ENCODE measurements around the gene CHRNA3.

Gene CHRNA3

GRCh38 chr15:78642331-78642730 lies 21.5 kb upstream of the CHRNA3 start:
- DNase-seq (ENCODE audit: low spot score in 2 of 2) (no peak), ATAC-seq (ENCODE audit: low read depth) (no peak)
- Mint-ChIP-seq H3K36me3 (no peaks in the 10 kb centered on the region), H3K27ac (no peak overlapping the region), H3K4me1 (peaks cover 4% of the 10 kb centered on the region), H3K27me3 (peaks cover 7% of the 10 kb centered on the region), H3K4me3 (no peak overlapping the region), H3K9me3 (peaks cover 1% of the 10 kb centered on the region)

GRCh38 chr15:78641749-78642275 lies 21.0 kb upstream of the CHRNA3 start:
- H3K27me3 Mint-ChIP-seq, result peaks cover 10% of the 10 kb centered on the region
- no peaks in the 10 kb centered on the region for H3K36me3 Mint-ChIP-seq
- no peak for ATAC-seq (ENCODE audit: low read depth)
- DNase-seq (ENCODE audit: low spot score in 2 of 2), result no peak
- no peak overlapping the region for H3K27ac Mint-ChIP-seq
- H3K4me3 Mint-ChIP-seq, result peak overlapping the region; percentile 83
- peaks cover 1% of the 10 kb centered on the region for H3K9me3 Mint-ChIP-seq
- H3K4me1 Mint-ChIP-seq, result peaks cover 4% of the 10 kb centered on the region

- ATAC-seq (ENCODE audit: low read depth) (peak; percentile 58), DNase-seq (ENCODE audit: low spot score in 2 of 2) (no peak)
- peak within 1 kb of the TSS; percentile 83 for H3K4me3 Mint-ChIP-seq
- H3K4me1 Mint-ChIP-seq, result peaks cover 4% of the 10 kb centered on the region
- peaks cover 1% of the 10 kb centered on the region for H3K9me3 Mint-ChIP-seq
- H3K36me3 Mint-ChIP-seq, result no peaks in the 10 kb centered on the region
- H3K27me3 Mint-ChIP-seq, result peaks cover 10% of the 10 kb centered on the region
- no peak within 1 kb of the TSS for H3K27ac Mint-ChIP-seq
Measured at GRCh38 chr15:78641102-78641748, 20.4 kb upstream of the CHRNA3 start, which contains the start of gene CHRNB4. CHRNB4 (minus strand) TSS chr15:78641210; CDS start chr15:78641133, 77 bp downstream.

GRCh38 chr15:78640527-78641101 lies 19.8 kb upstream of the CHRNA3 start:
- DNase-seq (ENCODE audit: low spot score in 2 of 2) (no peak), ATAC-seq (ENCODE audit: low read depth) (peak; percentile 24)
- H3K4me3 Mint-ChIP-seq, result peak overlapping the region; percentile 19
- no peaks in the 10 kb centered on the region for H3K36me3 Mint-ChIP-seq
- peaks cover 4% of the 10 kb centered on the region for H3K4me1 Mint-ChIP-seq
- H3K9me3 Mint-ChIP-seq, result peaks cover 1% of the 10 kb centered on the region
- H3K27me3 Mint-ChIP-seq, result peaks cover 12% of the 10 kb centered on the region
- no peak overlapping the region for H3K27ac Mint-ChIP-seq

- peaks cover 4% of the 10 kb centered on the region for H3K4me1 Mint-ChIP-seq
- peak; percentile 56 for ATAC-seq (ENCODE audit: low read depth)
- DNase-seq (ENCODE audit: low spot score in 2 of 2), result peak; percentile 29 to 41
- H3K9me3 Mint-ChIP-seq, result no peaks in the 10 kb centered on the region
- H3K4me3 Mint-ChIP-seq, result no peak overlapping the region
- H3K27me3 Mint-ChIP-seq, result peaks cover 14% of the 10 kb centered on the region
- no peak overlapping the region for H3K27ac Mint-ChIP-seq
- H3K36me3 Mint-ChIP-seq, result no peaks in the 10 kb centered on the region
Measured at GRCh38 chr15:78638658-78639314, 18.0 kb upstream of the CHRNA3 start.

- no peak overlapping the region for H3K4me3 Mint-ChIP-seq
- H3K27me3 Mint-ChIP-seq, result peaks cover 17% of the 10 kb centered on the region
- H3K27ac Mint-ChIP-seq, result no peak overlapping the region
- peaks cover 4% of the 10 kb centered on the region for H3K4me1 Mint-ChIP-seq
- DNase-seq (ENCODE audit: low spot score in 2 of 2) (no peak), ATAC-seq (ENCODE audit: low read depth) (no peak)
- peaks cover 3% of the 10 kb centered on the region for H3K36me3 Mint-ChIP-seq
- peaks cover 4% of the 10 kb centered on the region for H3K9me3 Mint-ChIP-seq
Measured at GRCh38 chr15:78637776-78638435, 17.1 kb upstream of the CHRNA3 start.

- DNase-seq (ENCODE audit: low spot score in 2 of 2), result no peak
- H3K4me1 Mint-ChIP-seq, result peaks cover 3% of the 10 kb centered on the region
- peaks cover 20% of the 10 kb centered on the region for H3K27me3 Mint-ChIP-seq
- no peak overlapping the region for H3K27ac Mint-ChIP-seq
- H3K9me3 Mint-ChIP-seq, result peaks cover 7% of the 10 kb centered on the region
- no peak overlapping the region for H3K4me3 Mint-ChIP-seq
- peaks cover 6% of the 10 kb centered on the region for H3K36me3 Mint-ChIP-seq
- ATAC-seq (ENCODE audit: low read depth), result no peak
Measured at GRCh38 chr15:78636378-78636859, 15.6 kb upstream of the CHRNA3 start.

GRCh38 chr15:78635346-78635745 lies 14.6 kb upstream of the CHRNA3 start:
- no peak for DNase-seq (ENCODE audit: low spot score in 2 of 2)
- Mint-ChIP-seq H3K36me3 (peaks cover 6% of the 10 kb centered on the region), H3K9me3 (peaks cover 7% of the 10 kb centered on the region), H3K27ac (no peak overlapping the region), H3K4me1 (no peaks in the 10 kb centered on the region), H3K4me3 (no peak overlapping the region), H3K27me3 (peaks cover 19% of the 10 kb centered on the region)
- no peak for ATAC-seq (ENCODE audit: low read depth)

- DNase-seq (ENCODE audit: low spot score in 2 of 2), result no peak
- Mint-ChIP-seq H3K4me1 (no peaks in the 10 kb centered on the region), H3K27ac (no peak overlapping the region), H3K27me3 (peaks cover 19% of the 10 kb centered on the region), H3K36me3 (peaks cover 6% of the 10 kb centered on the region), H3K4me3 (no peak overlapping the region), H3K9me3 (peaks cover 7% of the 10 kb centered on the region)
- ATAC-seq (ENCODE audit: low read depth), result no peak
Measured at GRCh38 chr15:78634210-78635145, 13.7 kb upstream of the CHRNA3 start.

- Mint-ChIP-seq H3K4me1 (no peaks in the 10 kb centered on the region), H3K27me3 (peaks cover 27% of the 10 kb centered on the region), H3K9me3 (peaks cover 7% of the 10 kb centered on the region), H3K4me3 (no peak overlapping the region), H3K27ac (no peak overlapping the region), H3K36me3 (peaks cover 6% of the 10 kb centered on the region)
- ATAC-seq (ENCODE audit: low read depth) (no peak), DNase-seq (ENCODE audit: low spot score in 2 of 2) (no peak)
Measured at GRCh38 chr15:78633348-78633747, 12.6 kb upstream of the CHRNA3 start.

GRCh38 chr15:78630886-78631633 lies 10.3 kb upstream of the CHRNA3 start:
- no peak for DNase-seq (ENCODE audit: low spot score in 2 of 2)
- Mint-ChIP-seq H3K36me3 (peaks cover 6% of the 10 kb centered on the region), H3K27me3 (peaks cover 24% of the 10 kb centered on the region), H3K4me3 (no peak overlapping the region), H3K27ac (no peak overlapping the region), H3K4me1 (no peaks in the 10 kb centered on the region), H3K9me3 (peaks cover 7% of the 10 kb centered on the region)
- ATAC-seq (ENCODE audit: low read depth), result no peak

- no peak for DNase-seq (ENCODE audit: low spot score in 2 of 2)
- no peaks in the 10 kb centered on the region for H3K4me1 Mint-ChIP-seq
- peaks cover 7% of the 10 kb centered on the region for H3K9me3 Mint-ChIP-seq
- H3K36me3 Mint-ChIP-seq, result peaks cover 6% of the 10 kb centered on the region
- H3K27ac Mint-ChIP-seq, result no peak overlapping the region
- H3K4me3 Mint-ChIP-seq, result no peak overlapping the region
- peaks cover 20% of the 10 kb centered on the region for H3K27me3 Mint-ChIP-seq
- no peak for ATAC-seq (ENCODE audit: low read depth)
Measured at GRCh38 chr15:78629716-78630065, 8.9 kb upstream of the CHRNA3 start.
